NT2/D1 (cell line): ENCODE data around the gene CLCN7.

Experiments used
- DNase-seq: peaks from one replicate; pipeline ENCODE4 v3.0.0-alpha.2; 2011; ENCODE audit warnings: low read depth, low spot score
- H3K27me3 ChIP-seq: 2 replicates; pipeline ENCODE4 v1.6.0; 2011; ENCODE audit warnings: mild to moderate bottlenecking; ENCODE audit not compliant: insufficient read length, insufficient read depth
- H3K36me3 ChIP-seq: 2 replicates; pipeline ENCODE4 v1.6.1; 2011; ENCODE audit warnings: mild to moderate bottlenecking, low read length, mixed read lengths; ENCODE audit not compliant: insufficient read depth, insufficient read length
- H3K4me1 ChIP-seq: 2 replicates; pipeline ENCODE4 v1.5.1; 2011; ENCODE audit not compliant: insufficient read depth, insufficient read length
- H3K4me3 ChIP-seq: 2 replicates; pipeline ENCODE4 v1.5.1; 2011; ENCODE audit warnings: low read depth; ENCODE audit not compliant: insufficient read length
- H3K9ac ChIP-seq: 2 replicates; pipeline ENCODE4 v1.6.0; 2011; ENCODE audit warnings: low read depth; ENCODE audit not compliant: insufficient read length
- H3K9me3 ChIP-seq: 2 replicates; pipeline ENCODE4 v1.5.1; 2011; ENCODE audit warnings: mild to moderate bottlenecking, low read length; ENCODE audit not compliant: insufficient read depth
- SUZ12 ChIP-seq: IDR thresholded peaks from 2 replicates; pipeline ENCODE4 v1.6.1; 2011; ENCODE audit not compliant: insufficient read length, insufficient read depth; ENCODE audit errors: extremely low read depth
- YY1 ChIP-seq: IDR thresholded peaks from 2 replicates; pipeline ENCODE4 v1.6.1; 2011; ENCODE audit not compliant: insufficient read length, insufficient read depth
- ZNF274 ChIP-seq: IDR thresholded peaks from 2 replicates; pipeline ENCODE4 v1.6.1; 2011; ENCODE audit warnings: mild to moderate bottlenecking, low read depth, low read length

Gene CLCN7

DNA sequence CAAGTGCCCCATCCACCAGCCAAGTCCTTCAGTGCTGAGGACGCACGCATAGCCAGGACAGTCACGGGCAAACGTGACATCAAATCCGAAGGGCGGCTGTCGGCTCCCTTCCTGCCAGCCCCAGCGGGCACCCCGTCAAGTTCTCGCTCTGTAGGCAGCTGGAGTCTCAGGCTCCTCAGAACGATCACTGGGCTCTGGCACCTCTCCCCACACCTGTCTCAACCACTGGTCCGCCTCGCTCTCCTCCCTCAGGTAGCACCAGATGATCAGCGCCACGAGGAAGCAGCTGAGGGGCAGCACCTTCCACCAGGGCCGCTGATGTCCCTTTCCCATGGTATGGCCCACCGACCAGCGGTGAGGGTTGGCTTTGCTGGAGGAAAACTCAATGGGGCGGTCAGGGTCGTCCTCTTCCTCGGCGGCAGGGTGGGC lies 54.7 kb downstream of the CLCN7 start:
- H3K4me1 ChIP-seq: no peaks in the 10 kb centered on the region
- H3K36me3 ChIP-seq: peaks cover 25% of the 10 kb centered on the region
- no peaks in the 10 kb centered on the region for H3K27me3 ChIP-seq
- H3K4me3 ChIP-seq: peak overlapping the region; percentile 92
- H3K9ac ChIP-seq: peak overlapping the region; percentile 96
- TF ChIP-seq YY1: no peak
- TF ChIP-seq SUZ12: no peak
- TF ChIP-seq ZNF274: no peak
- no peak for DNase-seq
- H3K9me3 ChIP-seq: peaks cover 6% of the 10 kb centered on the region; the same call in 1 of the 2 replicates

GRCh38 chr16:1416521-1416941 lies 58.3 kb downstream of the CLCN7 start:
- Histone ChIP-seq H3K4me3 (no peak overlapping the region), H3K9me3 (no peaks in the 10 kb centered on the region), H3K27me3 (peaks cover 5% of the 10 kb centered on the region), H3K4me1 (no peaks in the 10 kb centered on the region), H3K9ac (no peak overlapping the region), H3K36me3 (peaks cover 25% of the 10 kb centered on the region)
- TF ChIP-seq YY1: no peak
- TF ChIP-seq SUZ12: no peak
- TF ChIP-seq ZNF274: no peak
- no peak for DNase-seq

GRCh38 chr16:1414532-1415260 lies 60.1 kb downstream of the CLCN7 start, which contains the start of gene UNKL:
Gene UNKL, minus strand, starts transcription at chr16:1414704. Its CDS starts 13 bp downstream, at chr16:1414691.
- DNase-seq: no peak
- TF ChIP-seq SUZ12: no peak
- no peak for TF ChIP-seq YY1
- TF ChIP-seq ZNF274: no peak
- Histone ChIP-seq H3K4me1 (no peaks in the 10 kb centered on the region), H3K4me3 (peak within 1 kb of the TSS; percentile 85), H3K9ac (peak within 1 kb of the TSS; percentile 87), H3K36me3 (peaks cover 22% of the 10 kb centered on the region), H3K27me3 (peaks cover 5% of the 10 kb centered on the region), H3K9me3 (no peaks in the 10 kb centered on the region)

DNA sequence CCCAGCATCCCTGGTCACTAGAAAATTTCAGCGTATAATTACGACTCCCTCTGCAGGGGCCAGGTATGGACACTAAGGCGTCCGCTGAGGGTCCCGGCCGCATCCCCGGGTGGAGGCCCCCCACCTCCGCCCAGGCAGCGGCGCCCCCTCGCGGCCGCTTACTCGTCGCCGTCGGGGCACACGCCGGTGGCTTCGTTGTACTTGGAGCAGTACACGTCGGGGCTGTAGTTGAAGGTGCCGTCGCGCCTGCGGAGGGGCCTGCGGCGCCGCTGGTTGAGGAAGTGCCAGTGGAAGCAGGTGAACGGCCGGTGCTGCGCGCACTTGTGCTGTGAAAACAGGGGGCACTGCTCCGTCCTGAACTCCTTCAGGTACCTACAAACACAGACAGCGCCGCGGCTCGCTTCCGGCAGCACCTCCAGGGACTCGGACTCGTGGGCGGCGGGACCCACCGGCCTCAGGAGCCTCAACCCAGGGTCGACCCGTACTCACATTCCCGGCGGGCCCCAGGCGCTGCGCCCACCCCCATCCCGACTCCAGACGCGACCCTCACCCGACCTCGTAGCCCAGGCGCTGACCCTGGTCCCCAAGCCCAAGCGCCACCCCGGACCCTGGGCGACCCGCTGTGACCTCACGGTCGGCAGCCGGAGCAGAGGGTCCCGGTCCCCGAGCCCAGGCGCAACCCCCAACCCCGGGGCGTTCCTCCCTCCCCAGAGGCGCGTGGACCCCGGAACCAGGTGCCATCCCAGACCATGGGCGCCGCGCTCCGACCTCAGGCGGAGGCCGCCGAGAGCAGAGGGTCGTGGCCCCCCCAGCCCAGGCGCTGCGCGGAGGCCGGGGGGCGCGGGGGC lies 60.9 kb downstream of the CLCN7 start:
- Histone ChIP-seq H3K36me3 (peaks cover 17% of the 10 kb centered on the region), H3K27me3 (peaks cover 5% of the 10 kb centered on the region), H3K9ac (peak overlapping the region; percentile 87), H3K4me3 (peak overlapping the region; percentile 85), H3K4me1 (no peaks in the 10 kb centered on the region), H3K9me3 (no peaks in the 10 kb centered on the region)
- DNase-seq: no peak
- TF ChIP-seq YY1: no peak
- TF ChIP-seq ZNF274: no peak
- TF ChIP-seq SUZ12: no peak

- H3K9ac ChIP-seq: no peak overlapping the region
- H3K36me3 ChIP-seq: peaks cover 8% of the 10 kb centered on the region
- H3K4me3 ChIP-seq: no peak overlapping the region
- H3K4me1 ChIP-seq: peaks cover 1% of the 10 kb centered on the region
- DNase-seq: no peak
- H3K9me3 ChIP-seq: no peaks in the 10 kb centered on the region
- H3K27me3 ChIP-seq: peaks cover 5% of the 10 kb centered on the region
- TF ChIP-seq SUZ12 (no peak), ZNF274 (no peak), YY1 (no peak)
These were observed 62.0 kb downstream of the CLCN7 start for GRCh38 chr16:1412847-1413246.

- peaks cover 6% of the 10 kb centered on the region for H3K36me3 ChIP-seq
- peak; percentile 63 for DNase-seq
- H3K9ac ChIP-seq: peak overlapping the region; percentile 59
- peak overlapping the region; percentile 45 for H3K4me3 ChIP-seq
- TF ChIP-seq ZNF274: no peak
- TF ChIP-seq SUZ12: no peak
- no peak for TF ChIP-seq YY1
- no peaks in the 10 kb centered on the region for H3K9me3 ChIP-seq
- peaks cover 7% of the 10 kb centered on the region for H3K4me1 ChIP-seq
- H3K27me3 ChIP-seq: no peaks in the 10 kb centered on the region
These were observed 66.5 kb downstream of the CLCN7 start for GRCh38 chr16:1408171-1408837.
